Activated CD8-positive, alpha-beta memory T cell treated with anti-CD3 and anti-CD28 coated beads, Interleukin-2, amount 50 U/mL, for 4 hours (primary cell): ENCODE results near the gene TMEM86B.

Experiments used
- DNase-seq: peaks from one replicate; pipeline ENCODE4 v3.0.0-alpha.2; 2020

The TMEM86B gene

GRCh38 chr19:55228403-55229031, at the start of gene TMEM86B:
TSS of gene TMEM86B (minus strand) at chr19:55228763. CDS start at chr19:55228741, 22 bp downstream.
- DNase-seq, result no peak

GRCh38 chr19:55277494-55277893, 48.9 kb upstream of the TMEM86B start:
- DNase-seq, result no peak

- no peak for DNase-seq
Observed at GRCh38 chr19:55276720-55277430, 48.3 kb upstream of the TMEM86B start.

GRCh38 chr19:55275851-55276719, 47.5 kb upstream of the TMEM86B start:
- no peak for DNase-seq

- no peak for DNase-seq
Observed at GRCh38 chr19:55273978-55274707, 45.6 kb upstream of the TMEM86B start.

DNA sequence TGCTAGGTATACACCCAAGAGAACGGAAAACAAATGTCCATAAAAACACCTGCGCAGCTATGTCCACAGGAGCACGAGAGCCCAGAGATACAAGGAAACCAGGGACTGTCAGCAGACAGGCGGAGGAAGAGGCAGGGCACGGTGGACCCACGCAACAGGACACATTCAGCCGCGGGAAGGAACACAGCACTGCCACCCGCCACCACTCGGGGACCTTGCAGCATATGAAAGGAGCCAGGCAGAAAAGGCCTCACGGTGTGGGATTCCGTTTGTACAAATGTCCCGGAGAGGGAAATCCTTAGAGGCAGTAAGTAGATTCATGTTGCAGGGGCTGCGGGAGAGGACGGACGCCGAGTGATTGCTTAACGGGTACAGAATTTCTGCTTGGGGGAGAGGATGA, 43.6 kb upstream of the TMEM86B start:
- no peak for DNase-seq

GRCh38 chr19:55270172-55270942, 41.8 kb upstream of the TMEM86B start:
- DNase-seq, result no peak

DNA sequence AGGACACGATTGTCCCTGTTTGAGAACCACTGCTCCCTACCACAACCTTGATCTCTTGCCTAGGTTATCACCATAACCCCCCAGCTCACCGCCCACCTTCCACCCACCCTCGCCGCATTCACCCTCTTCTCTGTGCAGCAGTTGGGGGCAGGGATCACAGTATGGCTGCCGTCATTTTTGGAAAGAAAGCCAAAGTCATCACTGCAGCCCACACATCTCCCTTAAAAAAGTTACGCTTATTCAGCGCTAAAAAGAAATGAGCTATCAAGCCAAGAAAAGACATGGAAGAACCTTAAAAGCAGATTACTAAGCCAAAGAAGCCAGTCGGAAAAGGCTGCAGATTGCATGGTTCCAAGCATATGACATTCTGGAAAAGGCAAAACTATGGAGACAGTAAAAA, 40.7 kb upstream of the TMEM86B start:
- DNase-seq, result no peak

DNA sequence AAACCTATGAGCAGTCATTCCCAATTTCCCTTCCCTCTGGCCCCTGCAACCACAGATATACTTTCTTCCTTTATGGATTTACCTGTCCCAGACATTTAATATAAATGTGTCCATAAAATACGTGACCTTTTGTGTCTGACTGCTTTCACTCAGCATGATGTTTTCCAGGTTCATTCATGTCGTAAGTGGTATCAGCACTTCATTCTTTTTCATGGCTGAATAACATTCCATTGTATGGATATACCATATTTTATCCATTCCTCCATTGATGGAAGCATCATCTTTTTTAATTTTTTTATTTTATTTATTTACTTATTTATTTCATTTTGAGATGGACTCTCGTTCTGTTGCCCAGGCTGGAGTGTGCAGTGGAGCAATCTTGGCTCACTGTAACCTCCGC, 38.3 kb upstream of the TMEM86B start:
- DNase-seq, result no peak

DNA sequence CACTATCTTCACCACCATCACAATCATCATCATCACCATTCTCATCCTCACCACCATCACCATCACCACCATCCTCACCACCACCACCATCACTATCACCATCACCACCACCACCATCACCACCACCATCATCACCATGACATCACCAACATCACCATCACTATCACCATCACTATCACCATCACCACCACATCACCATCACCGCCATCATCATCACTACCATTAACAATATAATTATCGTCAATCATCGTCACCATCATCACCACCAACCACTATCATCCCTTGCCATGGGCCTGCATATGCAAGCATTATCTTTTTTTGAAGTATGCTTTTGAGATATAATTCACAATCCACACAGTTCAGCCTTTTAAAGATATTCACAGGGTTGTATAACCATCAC, 37.8 kb upstream of the TMEM86B start:
- no peak for DNase-seq

- no peak for DNase-seq
Observed at GRCh38 chr19:55265723-55266386, 37.3 kb upstream of the TMEM86B start.

- no peak for DNase-seq
Observed at GRCh38 chr19:55265173-55265572, 36.6 kb upstream of the TMEM86B start.

DNA sequence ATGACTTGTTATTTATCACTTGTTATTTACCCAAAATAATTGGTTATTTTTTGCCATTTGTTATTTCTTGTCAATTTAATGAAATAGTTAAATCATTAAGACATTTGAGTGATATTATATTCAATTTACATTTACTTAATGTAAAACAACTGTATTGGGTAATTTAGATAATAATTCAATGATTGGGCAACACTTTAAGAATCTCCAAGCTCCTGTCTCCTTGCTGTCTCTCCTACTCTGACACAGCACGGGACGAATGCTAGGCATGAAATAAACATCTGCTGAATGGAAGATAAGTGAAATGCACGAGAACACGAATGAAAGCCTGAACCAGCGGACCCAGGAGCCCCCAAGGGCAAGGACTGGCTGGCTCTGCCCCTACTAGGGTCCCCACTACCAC, 36.0 kb upstream of the TMEM86B start:
- DNase-seq, result no peak

DNA sequence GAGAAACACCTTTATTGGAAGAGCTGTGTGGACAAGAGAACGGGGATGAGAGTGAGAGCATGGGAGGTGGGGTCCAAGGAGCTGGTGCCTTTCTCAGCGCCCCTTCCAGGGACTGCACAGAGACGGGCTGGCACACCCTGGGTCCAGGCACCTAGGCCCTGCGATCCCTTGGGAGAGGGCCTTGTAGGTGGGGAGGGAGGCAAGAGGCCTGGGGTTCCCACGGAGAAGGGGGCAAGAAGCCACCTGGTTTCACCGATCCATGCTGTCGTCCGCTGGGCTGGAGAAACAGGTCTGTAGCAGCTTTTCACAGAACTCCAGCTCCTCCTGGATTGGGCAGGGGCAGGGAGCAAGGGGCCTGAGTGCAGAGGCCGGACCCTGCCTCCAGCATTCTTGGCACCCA, 33.8 kb upstream of the TMEM86B start:
- no peak for DNase-seq

DNA sequence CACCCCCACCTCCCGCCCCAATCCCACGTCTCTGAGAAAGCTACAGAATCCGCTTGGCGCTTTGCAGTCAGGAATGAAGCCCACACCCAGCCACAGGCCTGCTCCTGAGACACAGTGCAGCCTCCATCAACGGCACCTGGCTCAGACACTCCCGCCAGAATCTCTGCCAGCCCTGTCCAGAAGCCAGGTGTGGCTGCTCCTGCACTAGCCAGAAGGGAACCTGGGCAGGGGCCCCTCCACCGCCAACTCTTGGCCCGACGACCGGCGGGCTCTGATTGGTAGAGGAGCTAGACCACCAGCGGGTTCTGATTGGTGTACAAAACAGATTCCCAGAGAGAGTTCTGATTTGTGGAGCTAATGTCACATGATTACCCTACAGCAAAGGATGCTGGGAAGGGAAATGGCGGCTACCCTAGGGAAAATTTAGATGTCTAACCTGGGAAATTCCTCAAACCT, 33.1 kb upstream of the TMEM86B start:
- DNase-seq, result no peak

DNA sequence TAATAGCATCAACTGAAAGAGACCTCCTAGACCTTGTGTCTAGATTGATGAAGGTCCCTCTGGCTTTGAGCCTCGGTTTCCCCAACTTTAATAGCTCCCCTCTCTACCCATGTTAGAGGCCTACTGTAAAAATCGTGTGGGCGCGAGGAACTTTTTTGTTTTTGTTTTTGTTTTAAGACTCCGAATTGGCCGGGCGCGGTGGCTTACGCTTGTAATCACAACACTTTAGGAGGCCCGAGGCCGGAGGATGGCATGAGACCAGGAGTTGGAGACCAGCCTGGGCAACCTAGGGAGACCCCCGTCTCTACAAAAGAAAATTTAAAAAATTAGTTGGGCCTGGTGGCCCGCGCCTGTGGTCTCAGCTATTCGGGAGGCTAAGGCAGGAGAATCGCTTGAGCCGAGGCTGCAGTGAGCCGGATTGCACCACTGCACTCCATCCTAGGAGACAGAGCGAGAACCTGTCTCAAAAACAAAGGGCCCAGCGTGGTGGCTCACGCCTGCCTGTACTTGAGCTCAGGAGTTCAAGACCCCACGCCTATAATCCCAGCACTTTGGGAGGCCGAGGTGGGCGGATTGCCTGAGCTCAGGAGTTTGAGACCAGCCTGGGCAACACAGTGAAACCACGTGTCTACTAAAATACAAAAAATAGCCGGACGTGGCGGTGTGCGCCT, 31.1 kb upstream of the TMEM86B start:
- no peak for DNase-seq

- peak; percentile 93 for DNase-seq
Observed at GRCh38 chr19:55258828-55259539, 30.4 kb upstream of the TMEM86B start, which contains the start of gene PPP6R1. TSS of gene PPP6R1 (minus strand) at chr19:55259017. CDS start at chr19:55247103, 11,914 bp downstream.

DNA sequence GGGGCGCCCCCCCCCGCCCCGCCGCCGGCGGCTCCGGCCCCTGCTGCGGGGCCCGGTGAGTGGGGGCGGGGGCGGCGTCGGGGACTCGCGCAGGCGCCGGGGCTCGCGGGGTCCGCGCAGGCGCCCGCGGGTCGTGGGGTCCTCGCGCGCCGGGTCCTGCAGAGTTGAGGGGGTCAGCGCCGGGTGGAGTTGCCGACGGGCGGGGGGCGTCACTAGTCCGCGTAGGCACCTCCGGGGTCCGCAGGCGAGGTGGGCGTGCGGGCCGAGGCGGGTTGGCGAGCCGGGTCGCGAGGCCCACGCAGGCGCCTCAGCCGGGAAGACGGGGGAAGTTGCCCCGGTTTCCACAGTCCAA, 29.9 kb upstream of the TMEM86B start:
- peak; percentile 59 for DNase-seq

DNA sequence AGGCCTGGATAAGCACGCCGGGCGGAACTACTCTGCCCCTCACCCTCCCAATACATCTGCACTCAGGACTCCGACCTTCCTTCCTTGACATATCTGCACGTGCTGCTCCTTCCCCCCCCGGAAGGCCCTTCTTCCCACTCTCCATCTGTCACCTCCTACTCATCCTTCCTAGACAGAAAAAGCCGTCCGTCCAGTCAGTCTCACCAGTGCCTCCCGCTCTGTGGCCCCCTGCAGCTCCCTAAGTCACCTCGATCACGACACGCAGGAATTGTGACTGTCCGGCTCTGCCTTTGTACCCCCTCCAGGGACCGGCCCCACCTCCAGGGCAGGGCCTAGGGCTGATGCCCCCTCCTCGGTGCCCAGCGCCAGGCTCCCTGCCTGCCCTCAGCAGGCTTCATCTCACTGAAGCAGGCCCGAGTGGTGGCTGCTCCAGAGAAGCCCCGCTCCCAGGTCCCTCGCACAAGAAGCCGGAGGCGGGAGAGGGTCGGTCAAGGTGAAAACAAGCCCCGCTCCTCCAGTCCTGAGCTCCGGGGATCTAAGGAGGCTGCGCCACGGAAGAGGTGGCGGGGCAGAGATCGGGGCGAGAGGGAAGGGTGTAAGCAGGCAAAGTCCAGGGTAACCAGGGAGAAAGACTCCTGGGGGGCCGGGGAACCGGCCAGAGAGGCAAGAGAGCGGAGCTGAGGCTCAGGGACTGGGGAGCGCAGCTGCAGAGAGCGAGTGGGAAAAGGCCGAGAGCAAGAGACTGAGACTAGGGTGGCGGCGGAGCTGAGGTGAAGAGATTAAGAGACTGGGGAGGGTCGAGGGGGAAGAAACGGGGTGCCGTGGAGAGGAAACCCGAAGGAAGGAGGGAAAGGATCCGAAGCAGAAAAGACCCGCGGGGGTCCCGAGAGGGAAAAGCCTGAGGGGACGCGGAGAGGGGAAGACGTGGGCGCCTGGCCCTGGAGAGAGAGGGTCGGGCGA, 29.2 kb upstream of the TMEM86B start:
- DNase-seq, result no peak
